ENCODE data around the gene MPO.

Gene MPO

GRCh38 chr17:58304750-58305486 is 24.2 kb upstream of the MPO start:
- TF ChIP-seq, protein P1, sequence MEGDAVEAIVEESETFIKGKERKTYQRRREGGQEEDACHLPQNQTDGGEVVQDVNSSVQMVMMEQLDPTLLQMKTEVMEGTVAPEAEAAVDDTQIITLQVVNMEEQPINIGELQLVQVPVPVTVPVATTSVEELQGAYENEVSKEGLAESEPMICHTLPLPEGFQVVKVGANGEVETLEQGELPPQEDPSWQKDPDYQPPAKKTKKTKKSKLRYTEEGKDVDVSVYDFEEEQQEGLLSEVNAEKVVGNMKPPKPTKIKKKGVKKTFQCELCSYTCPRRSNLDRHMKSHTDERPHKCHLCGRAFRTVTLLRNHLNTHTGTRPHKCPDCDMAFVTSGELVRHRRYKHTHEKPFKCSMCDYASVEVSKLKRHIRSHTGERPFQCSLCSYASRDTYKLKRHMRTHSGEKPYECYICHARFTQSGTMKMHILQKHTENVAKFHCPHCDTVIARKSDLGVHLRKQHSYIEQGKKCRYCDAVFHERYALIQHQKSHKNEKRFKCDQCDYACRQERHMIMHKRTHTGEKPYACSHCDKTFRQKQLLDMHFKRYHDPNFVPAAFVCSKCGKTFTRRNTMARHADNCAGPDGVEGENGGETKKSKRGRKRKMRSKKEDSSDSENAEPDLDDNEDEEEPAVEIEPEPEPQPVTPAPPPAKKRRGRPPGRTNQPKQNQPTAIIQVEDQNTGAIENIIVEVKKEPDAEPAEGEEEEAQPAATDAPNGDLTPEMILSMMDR (IDR thresholded peaks at IDR 0.05; ENCODE audit: low read depth, low read length, missing control alignments) = no peak
- DNase-seq (ENCODE audit: extremely low read depth, low read depth) = no peak
- no peak overlapping the region for H3K4me3 ChIP-seq (replicated peaks; ENCODE audit: low read depth, low read length)

DNA sequence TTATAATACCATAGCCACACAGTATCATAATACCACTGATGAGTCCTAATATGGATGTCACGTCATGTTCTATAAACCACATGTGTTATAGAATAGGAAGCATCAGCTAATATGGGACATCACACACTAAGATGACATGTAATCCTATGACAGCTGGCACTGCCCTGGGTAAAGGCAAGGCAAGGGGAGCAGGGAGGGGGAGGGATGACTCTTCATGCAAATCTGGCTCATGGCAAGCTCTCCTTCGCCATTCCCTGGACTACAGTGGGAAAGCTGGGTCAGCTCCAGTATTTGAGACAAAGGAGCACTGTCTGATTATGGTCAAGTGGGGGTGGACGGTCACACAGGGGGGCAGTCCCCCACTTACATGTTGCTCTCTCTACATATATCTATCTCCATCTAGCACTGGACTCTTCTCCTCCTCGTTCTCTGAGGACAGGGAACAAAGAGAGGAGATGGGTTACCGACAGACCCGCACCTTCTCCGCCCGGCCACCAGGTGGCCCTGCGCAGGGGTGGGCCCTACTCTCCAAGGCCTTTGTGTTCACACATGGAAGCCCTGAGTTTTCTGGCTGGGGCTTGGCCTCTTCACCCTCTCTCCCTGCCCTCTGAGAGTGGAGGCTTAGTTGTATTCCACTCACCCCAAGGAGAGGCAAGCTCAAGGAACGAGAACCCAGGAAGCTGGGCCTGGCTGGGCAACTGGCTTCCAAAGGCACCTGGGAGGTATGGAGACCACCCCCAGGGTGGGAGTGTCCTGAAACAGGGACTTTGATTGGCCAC is 23.4 kb upstream of the MPO start:
- H3K4me3 ChIP-seq (replicated peaks; ENCODE audit: low read depth, low read length) = no peak overlapping the region
- DNase-seq (ENCODE audit: extremely low read depth, low read depth) = no peak
- TF ChIP-seq, protein P1 (IDR thresholded peaks at IDR 0.05; ENCODE audit: low read depth, low read length, missing control alignments) = peak; percentile 94

- DNase-seq (ENCODE audit: extremely low read depth, low read depth) = no peak
- H3K4me3 ChIP-seq (replicated peaks; ENCODE audit: low read depth, low read length) = no peak overlapping the region
- TF ChIP-seq, protein P1 (IDR thresholded peaks at IDR 0.05; ENCODE audit: low read depth, low read length, missing control alignments) = no peak
Measured at GRCh38 chr17:58302919-58303585, 22.3 kb upstream of the MPO start.

- no peak overlapping the region for H3K4me3 ChIP-seq (replicated peaks; ENCODE audit: low read depth, low read length)
- TF ChIP-seq, protein P1 (IDR thresholded peaks at IDR 0.05; ENCODE audit: low read depth, low read length, missing control alignments) = no peak
- DNase-seq (ENCODE audit: extremely low read depth, low read depth) = no peak
Measured at GRCh38 chr17:58302171-58302918, 21.6 kb upstream of the MPO start.

- TF ChIP-seq, protein P1 (IDR thresholded peaks at IDR 0.05; ENCODE audit: low read depth, low read length, missing control alignments) = no peak
Measured at GRCh38 chr17:58301504-58302150, 20.9 kb upstream of the MPO start.

GRCh38 chr17:58300336-58300735 is 19.6 kb upstream of the MPO start:
- TF ChIP-seq, protein P1 (IDR thresholded peaks at IDR 0.05; ENCODE audit: low read depth, low read length, missing control alignments) = no peak

More at GRCh38 chr17:58301504-58302150, 20.9 kb upstream of the MPO start:
- no peak overlapping the region for H3K4me3 ChIP-seq (replicated peaks; ENCODE audit: low read depth, low read length)
- DNase-seq (ENCODE audit: extremely low read depth, low read depth) = no peak

More at GRCh38 chr17:58300336-58300735, 19.6 kb upstream of the MPO start:
- H3K4me3 ChIP-seq (replicated peaks; ENCODE audit: low read depth, low read length) = no peak overlapping the region
- no peak for DNase-seq (ENCODE audit: extremely low read depth, low read depth)
